NCI-H2196 (cell line): ENCODE data around the gene STRA8.

ENCODE experiments used
- DNase-seq: peaks from one replicate; lab custom pipeline; 2025; ENCODE audit not compliant: unreplicated experiment; lab: John Stamatoyannopoulos, UW

The STRA8 gene

GRCh38 chr7:135263321-135263970, 29.8 kb downstream of the STRA8 start:
- no peak for DNase-seq

- DNase-seq = no peak
Measured at GRCh38 chr7:135265637-135266036, 32.0 kb downstream of the STRA8 start.

- no peak for DNase-seq
Measured at GRCh38 chr7:135269921-135270320, 36.3 kb downstream of the STRA8 start.

GRCh38 chr7:135270577-135271254, 37.1 kb downstream of the STRA8 start:
- no peak for DNase-seq

GRCh38 chr7:135271255-135271615, 37.6 kb downstream of the STRA8 start:
- DNase-seq = no peak

- DNase-seq = no peak
Measured at GRCh38 chr7:135272303-135272702, 38.7 kb downstream of the STRA8 start.

- no peak for DNase-seq
Measured at GRCh38 chr7:135273581-135273980, 39.9 kb downstream of the STRA8 start.

GRCh38 chr7:135274495-135275268, 41.0 kb downstream of the STRA8 start:
- peak; percentile 85 for DNase-seq

GRCh38 chr7:135275971-135276580, 42.4 kb downstream of the STRA8 start:
- DNase-seq = no peak

- DNase-seq = no peak
Measured at GRCh38 chr7:135277161-135277560, 43.5 kb downstream of the STRA8 start.

- DNase-seq = peak; percentile 92
Measured at GRCh38 chr7:135281363-135281949, 47.8 kb downstream of the STRA8 start.

GRCh38 chr7:135282561-135283254, 49.1 kb downstream of the STRA8 start:
- DNase-seq = no peak

GRCh38 chr7:135283959-135284638, 50.5 kb downstream of the STRA8 start:
- no peak for DNase-seq

GRCh38 chr7:135285547-135286233, 52.1 kb downstream of the STRA8 start:
- no peak for DNase-seq

- DNase-seq = no peak
Measured at GRCh38 chr7:135286876-135287275, 53.2 kb downstream of the STRA8 start.

GRCh38 chr7:135290594-135290993, 57.0 kb downstream of the STRA8 start:
- DNase-seq = no peak

- DNase-seq = peak; percentile 28
Measured at GRCh38 chr7:135291809-135292253, 58.2 kb downstream of the STRA8 start.

GRCh38 chr7:135299235-135299634, 65.6 kb downstream of the STRA8 start:
- DNase-seq = no peak
